Mesenchymal stem cell (in vitro differentiated cells and primary cell): ENCODE results near the gene ITK.

Experiments used
- DNase-seq: peaks from one replicate; pipeline ENCODE4 v3.0.0-alpha.2; 2013
- H2AFZ ChIP-seq: one replicate; pipeline ENCODE4 v1.6.1; 2013; ENCODE audit warnings: low read depth, mild to moderate bottlenecking, control low read depth, inconsistent platforms, low read length, moderate library complexity
- H2AK5ac ChIP-seq: 2 replicates; pipeline ENCODE4 v1.6.1; 2013; ENCODE audit warnings: low read length, moderate library complexity, mild to moderate bottlenecking, inconsistent platforms; ENCODE audit not compliant: severe bottlenecking
- H2BK120ac ChIP-seq: one replicate; pipeline ENCODE4 v1.6.1; 2013; ENCODE audit warnings: low read depth, mild to moderate bottlenecking, inconsistent platforms, low read length, moderate library complexity
- H2BK12ac ChIP-seq, 2 experiments: one replicate each; pipeline ENCODE4 v1.6.1; 2013; ENCODE audit warnings: inconsistent platforms in 2 of 2, low read length in 2 of 2, mild to moderate bottlenecking in 2 of 2, moderate library complexity in 2 of 2, control low read depth in 1 of 2
- H2BK15ac ChIP-seq: one replicate; pipeline ENCODE4 v1.6.1; 2013; ENCODE audit warnings: mild to moderate bottlenecking, low read depth, inconsistent platforms; ENCODE audit not compliant: poor library complexity, severe bottlenecking
- H2BK5ac ChIP-seq: 2 replicates; pipeline ENCODE4 v1.6.1; 2013; ENCODE audit warnings: low read depth, mild to moderate bottlenecking, low read length, control low read depth, inconsistent platforms; ENCODE audit not compliant: poor library complexity, severe bottlenecking
- H3K14ac ChIP-seq, 2 experiments: one replicate each; pipeline ENCODE4 v1.6.1; 2013; ENCODE audit warnings: inconsistent platforms in 2 of 2, low read length in 2 of 2, control low read depth in 1 of 2, mild to moderate bottlenecking in 1 of 2, moderate library complexity in 1 of 2
- H3K18ac ChIP-seq, 2 experiments: one replicate each; pipeline ENCODE4 v1.6.1; 2013; ENCODE audit warnings: inconsistent platforms in 2 of 2, low read length in 2 of 2, control low read depth in 1 of 2, low read depth in 1 of 2, mild to moderate bottlenecking in 1 of 2
- H3K23ac ChIP-seq, 2 experiments: one replicate each; pipeline ENCODE4 v1.6.1; 2013; ENCODE audit warnings: inconsistent platforms in 2 of 2, low read length in 2 of 2, mild to moderate bottlenecking in 2 of 2, moderate library complexity in 2 of 2, control low read depth in 1 of 2
- H3K27ac ChIP-seq: 2 replicates; pipeline ENCODE4 v1.5.1; 2013; ENCODE audit warnings: mild to moderate bottlenecking, moderate library complexity, low read length, control low read depth, inconsistent platforms; ENCODE audit not compliant: poor library complexity, severe bottlenecking
- H3K27me3 ChIP-seq, 2 experiments: 2 replicates each; pipeline versions ENCODE4 v1.6.1 to v1.7.0; 2013; ENCODE audit warnings: low read length in 2 of 2, mild to moderate bottlenecking in 2 of 2, moderate library complexity in 2 of 2, control low read depth in 1 of 2, inconsistent platforms in 1 of 2; ENCODE audit not compliant: control insufficient read depth in 1 of 2, insufficient read depth in 1 of 2
- H3K36me3 ChIP-seq, 2 experiments: 2 replicates each; pipeline versions ENCODE4 v1.6.1 to v1.7.0; 2013; ENCODE audit warnings: low read length in 2 of 2, control low read depth in 1 of 2, inconsistent platforms in 1 of 2, low read depth in 1 of 2, mild to moderate bottlenecking in 1 of 2; ENCODE audit not compliant: insufficient read depth in 2 of 2, control insufficient read depth in 1 of 2
- H3K4ac ChIP-seq, 2 experiments: one replicate each; pipeline ENCODE4 v1.6.1; 2013; ENCODE audit warnings: inconsistent platforms in 2 of 2, low read length in 2 of 2, mild to moderate bottlenecking in 2 of 2, moderate library complexity in 2 of 2, control low read depth in 1 of 2, low read depth in 1 of 2
- H3K4me1 ChIP-seq: 2 replicates; pipeline ENCODE4 v1.6.1; 2013; ENCODE audit warnings: low read depth, low read length, control low read depth; ENCODE audit not compliant: control insufficient read depth, insufficient read depth
- H3K4me2 ChIP-seq: 2 replicates; pipeline ENCODE4 v1.6.1; 2013; ENCODE audit warnings: low read length, mild to moderate bottlenecking, inconsistent platforms; ENCODE audit not compliant: poor library complexity, severe bottlenecking
- H3K4me3 ChIP-seq, 2 experiments: 2 replicates each; pipeline versions ENCODE4 v1.5.1 to v1.7.0; 2013; ENCODE audit warnings: low read length in 2 of 2, mild to moderate bottlenecking in 2 of 2, control low read depth in 1 of 2, low read depth in 1 of 2; ENCODE audit not compliant: insufficient read depth in 1 of 2
- H3K79me1 ChIP-seq: replicated peaks from 2 replicates; pipeline ENCODE4 v1.6.1; 2013; ENCODE audit warnings: mild to moderate bottlenecking, control low read depth, low read length, inconsistent platforms; ENCODE audit not compliant: poor library complexity, severe bottlenecking
- H3K9ac ChIP-seq: 2 replicates; pipeline ENCODE4 v1.7.0; 2013; ENCODE audit warnings: mild to moderate bottlenecking, low read length, moderate library complexity
- H3K9me3 ChIP-seq: 2 replicates; pipeline ENCODE4 v1.7.0; 2013; ENCODE audit warnings: mild to moderate bottlenecking, low read length; ENCODE audit not compliant: control insufficient read depth
- H4K8ac ChIP-seq: one replicate; pipeline ENCODE4 v1.6.1; 2013; ENCODE audit warnings: inconsistent platforms, mild to moderate bottlenecking, low read length, moderate library complexity
- H4K91ac ChIP-seq: one replicate; pipeline ENCODE4 v1.6.1; 2013; ENCODE audit warnings: mild to moderate bottlenecking, low read length, inconsistent platforms
- WGBS: methylation state at CpG from one replicate; pipeline ENCODE4 v1.1.7; 2013; ENCODE audit warnings: mixed read lengths; 5-methylcytosine and 5-hydroxymethylcytosine counted together

The ITK gene

GRCh38 chr5:157142317-157143126 is 38.1 kb upstream of the ITK start, which contains the start of gene MED7:
Gene MED7, minus strand, starts transcription at chr5:157142865. Its CDS starts 3,434 bp downstream, at chr5:157139431.
- under 1% methylated on average over 44 of the region's 48 CpGs for WGBS
- peak within 1 kb of the TSS; percentile 75 to 85 for H3K4ac ChIP-seq
- H2AFZ ChIP-seq = peak within 1 kb of the TSS; percentile 83
- no peak within 1 kb of the TSS for H2BK12ac ChIP-seq
- H3K36me3 ChIP-seq = peaks cover 7 to 19% of the 10 kb centered on the region in 2 experiments
- peak within 1 kb of the TSS in 1 of 2 experiments; percentile 72 for H3K23ac ChIP-seq
- H3K14ac ChIP-seq = peak within 1 kb of the TSS in 1 of 2 experiments; percentile 53
- peak within 1 kb of the TSS; percentile 70 for H4K91ac ChIP-seq
- DNase-seq = peak; percentile 99
- H3K18ac ChIP-seq = peak within 1 kb of the TSS; percentile 88 to 97
- no peaks in the 10 kb centered on the region for H3K27me3 ChIP-seq
- H2BK15ac ChIP-seq = peak within 1 kb of the TSS; percentile 92
- H2BK5ac ChIP-seq = peak within 1 kb of the TSS; percentile 81
- peak within 1 kb of the TSS; percentile 44 for H2AK5ac ChIP-seq
- H3K9ac ChIP-seq = peak within 1 kb of the TSS; percentile 98
- H3K4me3 ChIP-seq = peak within 1 kb of the TSS; percentile 96 to 97
- H3K9me3 ChIP-seq = no peaks in the 10 kb centered on the region
- H3K27ac ChIP-seq = peak within 1 kb of the TSS; percentile 83
- peaks cover 13% of the 10 kb centered on the region for H3K79me1 ChIP-seq
- peaks cover 6% of the 10 kb centered on the region for H3K4me1 ChIP-seq
- H3K4me2 ChIP-seq = peak within 1 kb of the TSS; percentile 71
- H4K8ac ChIP-seq = peak within 1 kb of the TSS; percentile 86
- peak within 1 kb of the TSS; percentile 82 for H2BK120ac ChIP-seq

- H2BK15ac ChIP-seq = no peak overlapping the region
- H2AFZ ChIP-seq = no peak overlapping the region
- no peak overlapping the region for H2AK5ac ChIP-seq
- H3K36me3 ChIP-seq = peaks cover 4 to 11% of the 10 kb centered on the region in 2 experiments
- H3K4me3 ChIP-seq = peak overlapping the region in 1 of 2 experiments; percentile 96
- H3K27ac ChIP-seq = no peak overlapping the region
- H3K4me2 ChIP-seq = peak overlapping the region; percentile 35
- no peak overlapping the region for H2BK12ac ChIP-seq
- H3K23ac ChIP-seq = no peak overlapping the region
- 80% methylated on average over 32 of the region's 33 CpGs for WGBS
- H3K4ac ChIP-seq = no peak overlapping the region
- peak overlapping the region; percentile 98 for H3K9ac ChIP-seq
- no peak overlapping the region for H2BK120ac ChIP-seq
- H3K27me3 ChIP-seq = no peaks in the 10 kb centered on the region
- no peaks in the 10 kb centered on the region for H3K9me3 ChIP-seq
- H4K8ac ChIP-seq = no peak overlapping the region
- H3K4me1 ChIP-seq = peaks cover 6% of the 10 kb centered on the region
- no peak overlapping the region for H3K14ac ChIP-seq
- H3K79me1 ChIP-seq = peaks cover 10% of the 10 kb centered on the region
- no peak overlapping the region for H4K91ac ChIP-seq
- no peak overlapping the region for H3K18ac ChIP-seq
- H2BK5ac ChIP-seq = no peak overlapping the region
- DNase-seq = no peak
These were observed 37.3 kb upstream of the ITK start for GRCh38 chr5:157143127-157143971.

GRCh38 chr5:157148734-157149615 is 31.7 kb upstream of the ITK start:
- Histone ChIP-seq H3K23ac (no peak overlapping the region), H3K4me2 (no peak overlapping the region), H3K4me3 (no peak overlapping the region), H3K27me3 (no peaks in the 10 kb centered on the region), H3K36me3 (no peaks in the 10 kb centered on the region), H2BK120ac (no peak overlapping the region), H2BK15ac (no peak overlapping the region), H3K4me1 (no peaks in the 10 kb centered on the region), H2BK12ac (no peak overlapping the region), H3K9me3 (no peaks in the 10 kb centered on the region), H3K79me1 (no peaks in the 10 kb centered on the region), H3K4ac (no peak overlapping the region), H4K8ac (no peak overlapping the region), H2AFZ (no peak overlapping the region), H3K14ac (no peak overlapping the region), H3K27ac (no peak overlapping the region), H2BK5ac (no peak overlapping the region), H2AK5ac (no peak overlapping the region), H3K9ac (no peak overlapping the region), H4K91ac (no peak overlapping the region), H3K18ac (no peak overlapping the region)
- WGBS = 82% methylated on average over 11 of the region's 14 CpGs
- DNase-seq = peak; percentile 73
